ENCODE data around the gene IGFLR1.

Gene IGFLR1

GRCh38 chr19:35785339-35785627 is 43.0 kb upstream of the IGFLR1 start:
- Histone ChIP-seq H3K9me3 (ENCODE audit: control insufficient read depth, low read length) (no peaks in the 10 kb centered on the region), H3K4me1 (ENCODE audit: control insufficient read depth, insufficient read depth, low read length, poor library complexity, severe bottlenecking) (no peaks in the 10 kb centered on the region), H3K27me3 (replicated peaks; ENCODE audit: control insufficient read depth, insufficient read depth, low read length, poor library complexity, severe bottlenecking) (no peaks in the 10 kb centered on the region), H3K36me3 (ENCODE audit: control insufficient read depth, insufficient read depth, low read length) (peaks cover 5% of the 10 kb centered on the region), H3K4me3 (ENCODE audit: insufficient read depth, low read depth, low read length, poor library complexity, severe bottlenecking) (no peak overlapping the region), H3K27ac (ENCODE audit: insufficient read depth, low read length, poor library complexity, severe bottlenecking) (no peak overlapping the region)
- DNase-seq: no peak

- no peaks in the 10 kb centered on the region for H3K9me3 ChIP-seq (ENCODE audit: control insufficient read depth, low read length)
- H3K27ac ChIP-seq (ENCODE audit: insufficient read depth, low read length, poor library complexity, severe bottlenecking): no peak overlapping the region
- DNase-seq: no peak
- H3K4me3 ChIP-seq (ENCODE audit: insufficient read depth, low read depth, low read length, poor library complexity, severe bottlenecking): no peak overlapping the region
- peaks cover 5% of the 10 kb centered on the region for H3K36me3 ChIP-seq (ENCODE audit: control insufficient read depth, insufficient read depth, low read length)
- H3K27me3 ChIP-seq (replicated peaks; ENCODE audit: control insufficient read depth, insufficient read depth, low read length, poor library complexity, severe bottlenecking): no peaks in the 10 kb centered on the region
- H3K4me1 ChIP-seq (ENCODE audit: control insufficient read depth, insufficient read depth, low read length, poor library complexity, severe bottlenecking): no peaks in the 10 kb centered on the region
Observed at GRCh38 chr19:35784503-35785338, 42.5 kb upstream of the IGFLR1 start.

DNA sequence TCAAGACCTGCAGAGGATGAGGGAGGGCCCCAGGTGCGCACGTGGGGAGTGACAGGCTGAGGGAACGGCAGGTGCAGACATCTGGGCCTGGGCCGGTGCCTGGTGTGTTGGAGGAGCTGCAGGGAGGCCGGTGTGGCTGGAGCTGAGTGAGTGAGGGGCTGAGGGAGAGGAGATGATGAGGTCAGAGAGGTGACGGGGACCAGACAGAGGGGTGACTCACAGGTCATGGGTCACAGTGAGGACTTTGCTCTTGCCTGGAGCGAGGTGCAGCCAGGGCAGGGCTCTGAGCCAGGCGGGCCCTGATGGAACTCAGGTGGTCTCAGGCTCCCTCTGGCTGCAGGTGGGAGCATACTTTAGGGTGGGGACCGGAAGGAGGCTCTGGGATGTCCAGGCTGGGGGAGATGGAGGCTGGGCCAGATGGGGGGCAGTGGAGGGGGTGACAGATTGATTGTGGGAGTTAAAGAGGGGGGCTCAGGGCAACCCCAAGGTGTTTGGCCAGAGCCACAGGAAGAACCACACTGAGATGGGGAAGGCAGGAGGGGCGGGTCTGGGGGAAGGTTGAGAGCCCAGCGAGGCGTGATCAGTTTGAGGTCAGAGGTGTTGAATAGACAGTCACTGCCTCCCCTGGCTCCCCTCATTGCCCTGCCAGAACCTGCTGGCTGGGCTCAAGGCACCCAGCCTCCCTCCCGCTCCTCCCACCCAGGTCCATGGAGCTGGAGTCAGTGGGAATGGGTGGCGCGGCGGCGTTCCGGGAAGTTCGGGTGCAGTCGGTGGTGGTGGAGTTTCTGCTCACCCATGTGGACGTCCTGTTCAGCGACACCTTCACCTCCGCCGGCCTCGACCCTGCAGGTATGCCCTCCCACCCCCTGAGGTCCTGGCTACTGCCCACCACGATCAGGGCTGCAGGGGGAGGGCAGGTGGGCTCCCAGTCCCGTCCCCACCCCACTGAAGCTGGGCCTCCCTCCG is 41.5 kb upstream of the IGFLR1 start:
- no peak overlapping the region for H3K4me3 ChIP-seq (ENCODE audit: insufficient read depth, low read depth, low read length, poor library complexity, severe bottlenecking)
- H3K9me3 ChIP-seq (ENCODE audit: control insufficient read depth, low read length): no peaks in the 10 kb centered on the region
- H3K27ac ChIP-seq (ENCODE audit: insufficient read depth, low read length, poor library complexity, severe bottlenecking): no peak overlapping the region
- DNase-seq: no peak
- H3K27me3 ChIP-seq (replicated peaks; ENCODE audit: control insufficient read depth, insufficient read depth, low read length, poor library complexity, severe bottlenecking): no peaks in the 10 kb centered on the region
- H3K36me3 ChIP-seq (ENCODE audit: control insufficient read depth, insufficient read depth, low read length): peaks cover 5% of the 10 kb centered on the region
- no peaks in the 10 kb centered on the region for H3K4me1 ChIP-seq (ENCODE audit: control insufficient read depth, insufficient read depth, low read length, poor library complexity, severe bottlenecking)

DNA sequence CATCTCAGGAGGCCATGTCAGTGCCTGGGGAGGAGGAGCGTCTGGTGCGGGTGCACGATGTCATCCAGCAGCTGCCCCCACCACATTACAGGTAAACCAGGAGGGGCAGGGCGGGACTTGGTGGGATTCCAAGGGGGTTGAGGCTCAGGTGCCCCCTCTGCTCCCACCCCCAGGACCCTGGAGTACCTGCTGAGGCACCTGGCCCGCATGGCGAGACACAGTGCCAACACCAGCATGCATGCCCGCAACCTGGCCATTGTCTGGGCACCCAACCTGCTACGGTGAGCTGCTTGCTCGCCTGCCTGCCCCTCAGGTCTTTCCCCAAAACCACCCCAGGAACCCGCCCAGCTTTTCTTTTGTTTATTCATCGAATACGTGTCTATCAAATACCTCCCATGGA is 40.3 kb upstream of the IGFLR1 start:
- no peak for DNase-seq
- peaks cover 5% of the 10 kb centered on the region for H3K36me3 ChIP-seq (ENCODE audit: control insufficient read depth, insufficient read depth, low read length)
- H3K27me3 ChIP-seq (replicated peaks; ENCODE audit: control insufficient read depth, insufficient read depth, low read length, poor library complexity, severe bottlenecking): no peaks in the 10 kb centered on the region
- no peaks in the 10 kb centered on the region for H3K4me1 ChIP-seq (ENCODE audit: control insufficient read depth, insufficient read depth, low read length, poor library complexity, severe bottlenecking)
- H3K27ac ChIP-seq (ENCODE audit: insufficient read depth, low read length, poor library complexity, severe bottlenecking): no peak overlapping the region
- no peak overlapping the region for H3K4me3 ChIP-seq (ENCODE audit: insufficient read depth, low read depth, low read length, poor library complexity, severe bottlenecking)
- H3K9me3 ChIP-seq (ENCODE audit: control insufficient read depth, low read length): no peaks in the 10 kb centered on the region

GRCh38 chr19:35781650-35782049 is 39.4 kb upstream of the IGFLR1 start:
- Histone ChIP-seq H3K36me3 (ENCODE audit: control insufficient read depth, insufficient read depth, low read length) (peaks cover 5% of the 10 kb centered on the region), H3K27me3 (replicated peaks; ENCODE audit: control insufficient read depth, insufficient read depth, low read length, poor library complexity, severe bottlenecking) (no peaks in the 10 kb centered on the region), H3K9me3 (ENCODE audit: control insufficient read depth, low read length) (no peaks in the 10 kb centered on the region), H3K4me3 (ENCODE audit: insufficient read depth, low read depth, low read length, poor library complexity, severe bottlenecking) (no peak overlapping the region), H3K27ac (ENCODE audit: insufficient read depth, low read length, poor library complexity, severe bottlenecking) (no peak overlapping the region), H3K4me1 (ENCODE audit: control insufficient read depth, insufficient read depth, low read length, poor library complexity, severe bottlenecking) (no peaks in the 10 kb centered on the region)
- no peak for DNase-seq

GRCh38 chr19:35780717-35781116 is 38.5 kb upstream of the IGFLR1 start:
- H3K36me3 ChIP-seq (ENCODE audit: control insufficient read depth, insufficient read depth, low read length): peaks cover 5% of the 10 kb centered on the region
- no peak overlapping the region for H3K4me3 ChIP-seq (ENCODE audit: insufficient read depth, low read depth, low read length, poor library complexity, severe bottlenecking)

DNA sequence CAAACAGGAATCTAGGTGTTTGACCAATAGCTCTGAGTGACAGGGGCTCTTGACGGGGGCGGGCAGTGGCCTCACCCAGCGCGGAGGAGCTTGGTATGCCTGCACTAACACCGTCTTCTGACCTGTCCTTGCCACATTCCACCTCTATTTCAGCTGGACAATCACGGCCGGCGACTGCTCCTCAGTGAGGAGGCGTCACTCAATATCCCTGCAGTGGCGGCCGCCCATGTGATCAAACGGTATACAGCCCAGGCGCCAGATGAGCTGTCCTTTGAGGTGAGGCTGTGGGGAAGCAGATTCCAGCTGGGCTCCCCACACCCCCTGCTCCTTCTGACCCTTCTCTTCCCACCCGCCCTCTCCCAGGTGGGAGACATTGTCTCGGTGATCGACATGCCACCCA is 37.8 kb upstream of the IGFLR1 start:
- DNase-seq: no peak
- no peak overlapping the region for H3K27ac ChIP-seq (ENCODE audit: insufficient read depth, low read length, poor library complexity, severe bottlenecking)
- H3K4me1 ChIP-seq (ENCODE audit: control insufficient read depth, insufficient read depth, low read length, poor library complexity, severe bottlenecking): peaks cover 8% of the 10 kb centered on the region
- no peaks in the 10 kb centered on the region for H3K27me3 ChIP-seq (replicated peaks; ENCODE audit: control insufficient read depth, insufficient read depth, low read length, poor library complexity, severe bottlenecking)
- H3K36me3 ChIP-seq (ENCODE audit: control insufficient read depth, insufficient read depth, low read length): peaks cover 5% of the 10 kb centered on the region
- H3K9me3 ChIP-seq (ENCODE audit: control insufficient read depth, low read length): no peaks in the 10 kb centered on the region
- H3K4me3 ChIP-seq (ENCODE audit: insufficient read depth, low read depth, low read length, poor library complexity, severe bottlenecking): no peak overlapping the region

More at GRCh38 chr19:35780717-35781116, 38.5 kb upstream of the IGFLR1 start:
- H3K9me3 ChIP-seq (ENCODE audit: control insufficient read depth, low read length): no peaks in the 10 kb centered on the region
- no peaks in the 10 kb centered on the region for H3K27me3 ChIP-seq (replicated peaks; ENCODE audit: control insufficient read depth, insufficient read depth, low read length, poor library complexity, severe bottlenecking)
- no peak overlapping the region for H3K27ac ChIP-seq (ENCODE audit: insufficient read depth, low read length, poor library complexity, severe bottlenecking)
- no peak for DNase-seq
- peaks cover 7% of the 10 kb centered on the region for H3K4me1 ChIP-seq (ENCODE audit: control insufficient read depth, insufficient read depth, low read length, poor library complexity, severe bottlenecking)

GRCh38 chr19:35779033-35779432 is 36.8 kb upstream of the IGFLR1 start:
- Histone ChIP-seq H3K36me3 (ENCODE audit: control insufficient read depth, insufficient read depth, low read length) (peaks cover 5% of the 10 kb centered on the region), H3K9me3 (ENCODE audit: control insufficient read depth, low read length) (no peaks in the 10 kb centered on the region), H3K4me3 (ENCODE audit: insufficient read depth, low read depth, low read length, poor library complexity, severe bottlenecking) (no peak overlapping the region), H3K4me1 (ENCODE audit: control insufficient read depth, insufficient read depth, low read length, poor library complexity, severe bottlenecking) (peaks cover 17% of the 10 kb centered on the region), H3K27ac (ENCODE audit: insufficient read depth, low read length, poor library complexity, severe bottlenecking) (no peak overlapping the region), H3K27me3 (replicated peaks; ENCODE audit: control insufficient read depth, insufficient read depth, low read length, poor library complexity, severe bottlenecking) (no peaks in the 10 kb centered on the region)
- DNase-seq: no peak

- Histone ChIP-seq H3K9me3 (ENCODE audit: control insufficient read depth, low read length) (no peaks in the 10 kb centered on the region), H3K27me3 (replicated peaks; ENCODE audit: control insufficient read depth, insufficient read depth, low read length, poor library complexity, severe bottlenecking) (no peaks in the 10 kb centered on the region), H3K36me3 (ENCODE audit: control insufficient read depth, insufficient read depth, low read length) (peaks cover 3% of the 10 kb centered on the region), H3K4me1 (ENCODE audit: control insufficient read depth, insufficient read depth, low read length, poor library complexity, severe bottlenecking) (peaks cover 17% of the 10 kb centered on the region), H3K27ac (ENCODE audit: insufficient read depth, low read length, poor library complexity, severe bottlenecking) (no peak overlapping the region), H3K4me3 (ENCODE audit: insufficient read depth, low read depth, low read length, poor library complexity, severe bottlenecking) (no peak overlapping the region)
- no peak for DNase-seq
Observed at GRCh38 chr19:35777961-35778360, 35.7 kb upstream of the IGFLR1 start.
